ENCODE results near the gene PNPLA5.

DNA sequence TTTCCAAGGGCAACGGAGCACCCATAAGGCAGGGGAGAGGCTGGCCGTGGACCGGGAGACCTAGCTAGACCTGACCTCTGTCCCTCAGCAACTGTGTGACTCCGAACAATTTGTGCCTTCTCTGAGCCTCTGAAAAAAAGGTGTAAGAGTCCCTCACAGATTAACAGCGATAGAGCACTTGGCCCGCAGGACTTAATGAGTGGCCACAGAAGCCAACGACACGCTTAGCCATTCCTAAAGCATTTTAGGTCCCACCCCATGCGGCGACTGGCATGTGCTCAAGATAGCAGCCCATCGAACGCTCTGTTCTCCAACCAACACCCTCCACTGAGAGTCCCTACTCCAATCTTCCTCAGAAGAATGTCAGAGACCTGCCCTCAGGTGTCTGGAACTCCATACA, 31.0 kb downstream of the PNPLA5 start:
- TF ChIP-seq, protein P1, sequence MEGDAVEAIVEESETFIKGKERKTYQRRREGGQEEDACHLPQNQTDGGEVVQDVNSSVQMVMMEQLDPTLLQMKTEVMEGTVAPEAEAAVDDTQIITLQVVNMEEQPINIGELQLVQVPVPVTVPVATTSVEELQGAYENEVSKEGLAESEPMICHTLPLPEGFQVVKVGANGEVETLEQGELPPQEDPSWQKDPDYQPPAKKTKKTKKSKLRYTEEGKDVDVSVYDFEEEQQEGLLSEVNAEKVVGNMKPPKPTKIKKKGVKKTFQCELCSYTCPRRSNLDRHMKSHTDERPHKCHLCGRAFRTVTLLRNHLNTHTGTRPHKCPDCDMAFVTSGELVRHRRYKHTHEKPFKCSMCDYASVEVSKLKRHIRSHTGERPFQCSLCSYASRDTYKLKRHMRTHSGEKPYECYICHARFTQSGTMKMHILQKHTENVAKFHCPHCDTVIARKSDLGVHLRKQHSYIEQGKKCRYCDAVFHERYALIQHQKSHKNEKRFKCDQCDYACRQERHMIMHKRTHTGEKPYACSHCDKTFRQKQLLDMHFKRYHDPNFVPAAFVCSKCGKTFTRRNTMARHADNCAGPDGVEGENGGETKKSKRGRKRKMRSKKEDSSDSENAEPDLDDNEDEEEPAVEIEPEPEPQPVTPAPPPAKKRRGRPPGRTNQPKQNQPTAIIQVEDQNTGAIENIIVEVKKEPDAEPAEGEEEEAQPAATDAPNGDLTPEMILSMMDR (IDR thresholded peaks at IDR 0.05; ENCODE audit: low read depth, low read length) = no peak
- no peak for TF ChIP-seq EZH2phosphoT487 (IDR thresholded peaks at IDR 0.05; ENCODE audit: low read depth)
